Effector CD4-positive, alpha-beta T cell (primary cell): ENCODE data around the gene IL10.

Source experiments
- DNase-seq: peaks from one replicate; pipeline ENCODE4 v3.0.0-alpha.2; 2020
- total RNA-seq: gene quantifications from one replicate; lab custom pipeline; 2026; lab: John Stamatoyannopoulos, UW

IL10 gene
- 0.94 reads per million for total RNA-seq

DNA sequence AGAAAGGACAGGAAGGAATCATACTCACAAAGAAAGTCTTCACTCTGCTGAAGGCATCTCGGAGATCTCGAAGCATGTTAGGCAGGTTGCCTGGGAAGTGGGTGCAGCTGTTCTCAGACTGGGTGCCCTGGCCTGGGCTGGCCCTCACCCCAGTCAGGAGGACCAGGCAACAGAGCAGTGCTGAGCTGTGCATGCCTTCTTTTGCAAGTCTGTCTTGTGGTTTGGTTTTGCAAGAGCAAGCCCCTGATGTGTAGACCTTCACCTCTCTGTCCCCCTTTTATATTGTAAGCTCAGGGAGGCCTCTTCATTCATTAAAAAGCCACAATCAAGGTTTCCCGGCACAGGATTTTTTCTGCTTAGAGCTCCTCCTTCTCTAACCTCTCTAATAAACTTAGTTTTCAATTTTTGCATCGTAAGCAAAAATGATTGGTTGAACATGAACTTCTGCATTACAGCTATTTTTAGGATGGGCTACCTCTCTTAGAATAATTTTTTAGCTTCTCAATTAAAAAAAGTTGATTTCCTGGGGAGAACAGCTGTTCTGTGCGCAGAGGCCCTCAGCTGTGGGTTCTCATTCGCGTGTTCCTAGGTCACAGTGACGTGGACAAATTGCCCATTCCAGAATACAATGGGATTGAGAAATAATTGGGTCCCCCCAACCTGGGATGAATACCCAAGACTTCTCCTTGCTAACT, at the start of gene IL10:
Gene IL10, minus strand, starts transcription at position 252 of the 695 bp plus-strand sequence. Its CDS starts 59 bp downstream, at position 193.
- DNase-seq: no peak

DNA sequence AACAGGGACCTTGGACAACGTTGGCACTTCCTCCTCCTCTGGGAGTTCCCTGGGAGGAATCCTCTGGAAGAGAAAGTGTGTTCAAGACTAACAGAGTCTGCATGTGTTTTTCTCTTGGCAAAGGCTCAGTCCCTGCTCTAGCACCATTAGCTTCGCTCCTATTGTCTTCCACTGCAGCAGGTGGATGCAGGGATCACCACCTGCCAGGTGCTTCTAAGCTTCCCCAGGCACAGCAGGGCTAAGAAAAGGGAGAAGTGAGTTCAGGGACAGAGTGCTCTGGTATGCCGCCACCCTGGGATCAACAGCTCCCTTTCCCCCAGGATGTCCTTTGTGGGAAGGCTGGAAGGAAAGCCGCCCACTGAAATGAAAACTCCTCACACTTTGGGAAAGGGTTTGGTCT, 49.2 kb upstream of the IL10 start:
- no peak for DNase-seq

DNA sequence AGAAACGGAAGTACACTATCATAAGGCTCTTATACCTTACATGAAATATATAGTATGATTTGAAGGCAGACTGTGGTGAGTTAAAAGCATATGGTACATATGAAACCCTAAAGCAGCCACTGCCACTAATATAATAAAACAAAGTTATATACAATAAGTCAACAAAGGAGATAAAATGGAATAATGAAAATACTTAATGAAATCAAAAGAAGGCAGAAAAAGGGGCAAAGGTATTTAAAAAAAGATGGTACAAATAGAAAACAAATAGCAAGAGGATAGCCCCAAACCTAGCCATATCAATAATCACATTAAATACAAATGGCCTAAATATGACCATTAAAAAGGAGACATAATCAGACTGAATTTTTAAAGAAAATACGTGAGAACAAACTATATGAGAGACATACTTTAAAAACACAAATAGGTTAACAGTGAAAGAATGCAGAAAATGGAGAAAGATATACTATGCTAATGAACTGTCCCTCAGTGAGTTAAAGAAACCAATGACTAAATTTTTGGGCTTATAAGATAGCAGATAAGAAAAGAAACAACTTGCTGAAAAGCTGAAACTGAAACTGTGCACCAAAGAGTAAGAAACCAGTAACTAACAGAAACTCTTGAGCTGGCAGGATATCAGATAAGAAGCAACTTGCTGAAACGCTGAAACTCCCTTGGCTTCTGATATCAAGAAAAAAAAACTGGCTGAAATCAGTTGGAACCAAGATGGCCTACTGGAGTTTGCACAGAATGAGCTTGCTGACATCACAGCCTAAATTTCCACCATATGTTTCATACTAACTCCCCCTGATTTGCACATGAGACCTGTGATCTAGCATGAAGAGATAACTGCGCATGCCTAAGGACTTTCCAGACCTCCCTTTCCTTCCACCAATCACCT, 44.3 kb upstream of the IL10 start:
- DNase-seq: no peak

GRCh38 chr1:206814716-206815341, 42.5 kb upstream of the IL10 start:
- DNase-seq: no peak

GRCh38 chr1:206812471-206812870, 40.2 kb upstream of the IL10 start:
- no peak for DNase-seq

DNA sequence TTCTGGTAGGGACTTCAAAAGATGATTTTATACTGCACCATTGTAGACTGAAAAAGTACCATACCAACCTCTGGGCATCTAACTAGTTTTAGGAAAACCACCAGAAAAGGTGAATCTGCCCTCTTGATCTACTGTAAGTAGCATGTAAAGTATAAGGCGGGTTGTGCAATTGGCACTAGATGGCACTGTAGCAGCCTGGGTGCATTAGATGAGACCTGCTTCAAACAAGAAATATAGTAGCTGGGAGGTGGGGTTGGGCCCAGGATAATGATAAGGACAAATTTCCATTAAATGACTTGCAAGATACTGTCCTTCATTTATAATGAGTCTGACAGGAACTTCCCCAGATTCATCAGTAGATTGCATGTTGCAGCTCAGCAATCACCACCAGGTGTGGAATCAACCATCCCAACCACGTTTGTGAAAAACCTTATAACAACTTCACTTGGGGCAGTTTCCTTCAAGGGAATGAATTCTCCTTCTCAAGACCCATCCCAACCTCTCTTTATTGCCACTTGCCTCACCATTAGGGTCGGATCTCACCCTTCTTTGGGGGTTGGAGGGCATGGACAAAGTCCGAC, 37.3 kb upstream of the IL10 start:
- DNase-seq: no peak

- peak; percentile 26 for DNase-seq
Observed at GRCh38 chr1:206808615-206809014, 36.3 kb upstream of the IL10 start.

DNA sequence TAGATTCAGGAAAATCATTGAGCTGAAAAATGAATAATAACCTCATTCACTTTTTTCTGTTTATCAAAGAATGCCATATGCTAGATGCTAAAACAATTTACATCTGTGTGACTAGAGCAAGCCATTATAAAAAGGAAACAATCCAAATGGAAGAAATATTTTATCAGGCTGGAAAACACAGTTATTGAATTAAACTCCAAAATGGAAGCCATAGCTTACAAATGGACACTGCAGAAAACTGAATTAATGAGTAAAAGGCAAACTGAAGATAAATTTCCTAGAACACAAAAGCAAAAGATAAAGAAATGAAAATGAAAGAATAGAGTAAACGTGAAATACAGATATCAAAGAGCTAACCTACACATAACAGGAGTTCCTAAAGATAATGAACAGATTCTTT, 33.1 kb upstream of the IL10 start:
- no peak for DNase-seq

- no peak for DNase-seq
Observed at GRCh38 chr1:206804156-206804737, 32.0 kb upstream of the IL10 start.

DNA sequence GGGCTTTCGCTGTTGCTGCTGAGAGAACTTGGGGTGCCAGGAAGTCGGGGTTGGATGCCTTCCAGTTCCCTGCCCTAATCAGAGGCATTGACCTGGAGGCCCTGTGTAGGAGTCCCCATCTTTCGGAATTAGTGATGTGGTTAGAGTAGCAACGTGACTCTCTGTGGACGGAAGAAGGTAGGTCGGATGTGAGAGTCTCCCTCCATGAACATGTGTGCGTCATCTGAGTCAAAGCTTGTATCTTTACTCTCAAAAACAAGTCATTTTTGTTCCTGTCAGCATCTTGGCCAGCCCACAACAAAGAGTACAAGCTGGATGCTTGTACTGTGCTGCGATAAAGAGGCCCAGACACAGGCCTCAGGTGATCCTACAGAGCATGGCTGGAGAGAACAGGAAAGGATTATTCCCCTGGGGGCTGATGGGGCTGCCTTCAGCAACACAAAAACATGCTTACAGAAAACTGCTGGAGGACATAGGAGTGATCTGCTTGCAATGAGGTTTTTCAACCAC, 31.0 kb upstream of the IL10 start:
- peak; percentile 75 for DNase-seq

- no peak for DNase-seq
Observed at GRCh38 chr1:206802401-206802800, 30.1 kb upstream of the IL10 start.

- no peak for DNase-seq
Observed at GRCh38 chr1:206801467-206801866, 29.2 kb upstream of the IL10 start.

- no peak for DNase-seq
Observed at GRCh38 chr1:206800891-206801290, 28.6 kb upstream of the IL10 start.

DNA sequence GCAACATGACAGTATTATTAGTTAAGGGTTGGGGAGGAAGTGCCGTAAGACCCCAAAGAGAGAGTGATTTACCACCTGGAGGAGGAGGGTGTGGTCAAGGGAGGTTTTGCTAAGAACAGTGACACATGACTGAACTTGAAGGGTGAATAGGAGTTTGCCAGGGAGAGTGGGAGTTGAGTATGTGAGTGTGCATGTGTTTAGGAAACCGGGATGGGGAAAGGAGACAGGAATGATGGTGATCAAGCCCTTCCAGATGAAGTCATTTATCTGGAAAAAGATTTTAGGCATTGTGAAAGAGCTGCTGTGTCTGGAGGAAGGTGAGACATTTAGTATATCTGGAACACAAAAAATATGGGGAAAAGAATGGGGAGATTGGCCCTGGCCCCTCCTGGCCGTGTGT, 28.1 kb upstream of the IL10 start:
- DNase-seq: no peak

GRCh38 chr1:206799311-206799710, 27.0 kb upstream of the IL10 start:
- DNase-seq: no peak

GRCh38 chr1:206798384-206798996, 26.2 kb upstream of the IL10 start:
- no peak for DNase-seq

- DNase-seq: no peak
Observed at GRCh38 chr1:206797534-206798383, 25.5 kb upstream of the IL10 start.

GRCh38 chr1:206796981-206797402, 24.7 kb upstream of the IL10 start:
- DNase-seq: no peak

DNA sequence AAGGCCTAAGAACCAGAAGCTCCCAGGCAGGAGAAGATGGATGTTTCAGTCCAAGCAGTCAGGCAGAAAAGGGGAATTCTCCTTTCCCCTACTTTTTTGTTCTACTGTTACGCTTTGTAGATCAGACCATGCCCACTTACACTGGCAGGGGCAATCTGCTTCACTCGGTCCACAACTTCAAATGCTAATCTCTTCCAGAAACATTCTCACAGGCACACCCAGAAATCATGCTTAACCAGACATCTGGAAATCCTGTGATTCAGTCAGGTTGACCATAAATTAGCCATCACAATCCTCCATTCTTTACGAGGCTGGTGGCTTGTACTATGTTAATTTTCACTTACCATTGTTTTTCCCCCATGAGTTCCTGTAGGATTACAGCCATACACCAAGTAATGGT, 23.8 kb upstream of the IL10 start:
- DNase-seq: no peak

DNA sequence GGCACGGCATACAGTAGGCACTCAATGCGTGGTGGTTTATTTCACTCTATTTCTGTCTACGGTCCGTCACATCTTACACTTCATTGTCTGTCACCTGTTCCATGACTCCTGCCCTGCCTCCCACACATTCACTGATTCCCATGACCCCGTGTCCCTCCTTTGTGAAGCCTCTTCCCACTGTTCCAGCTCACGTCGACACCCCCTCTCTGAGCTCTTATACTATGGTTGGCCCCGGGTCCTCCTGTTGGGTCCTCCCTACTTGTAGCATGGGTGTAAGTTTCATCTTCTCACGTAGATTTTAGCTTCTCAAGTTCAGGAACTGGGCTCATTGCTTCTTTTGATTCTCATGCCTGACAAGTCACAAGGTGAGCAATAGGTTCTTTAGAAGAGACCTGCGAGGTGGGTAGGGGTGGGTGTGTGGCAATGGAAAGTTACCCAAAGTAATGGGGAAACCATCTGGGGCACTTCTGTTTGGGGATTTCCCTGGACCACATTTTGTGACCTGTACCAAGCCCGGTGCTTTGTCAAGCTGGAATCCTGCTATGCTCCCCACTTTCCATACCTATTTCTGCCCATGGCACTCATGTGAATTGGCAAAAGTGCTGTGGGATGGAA, 22.1 kb upstream of the IL10 start:
- DNase-seq: no peak

GRCh38 chr1:206793620-206794019, 21.3 kb upstream of the IL10 start:
- DNase-seq: no peak
